Endometrial microvascular endothelial cells (primary cell): ENCODE results near the gene AK8. TPM values are rescaled to one million over a fixed set of nuclear protein-coding genes. Genes with fewer than 3 reads are reported as not detected.

Experiments
- in situ Hi-C: cut with HindIII; loops from 2 replicates; pipeline ENCODE4 v1.10.0; 2017; ENCODE audit warnings: low sequenced_read_pairs, low pct_unique_long_range_greater_than_20kb; ENCODE audit errors: inconsistent ontology term
- total RNA-seq: library from RNA; depleted of rRNA; stranded (reverse); fragments of >200 nt; gene quantifications from one replicate; pipeline ENCODE4 v1.2.3, GENCODE V29; 2015; ENCODE audit errors: inconsistent ontology term

Gene AK8
- total RNA-seq, 1 donor from 2014 or later: not detected

- in situ Hi-C loops: no loop called here
Measured at GRCh38 chr9:132894346-132894745, 16.3 kb upstream of the AK8 start.

GRCh38 chr9:132892400-132892799 lies 14.3 kb upstream of the AK8 start:
- in situ Hi-C loops: no loop called here

- in situ Hi-C loops: no loop called here
Measured at GRCh38 chr9:132888151-132888550, 10.1 kb upstream of the AK8 start.

GRCh38 chr9:132887181-132888120 lies 9.4 kb upstream of the AK8 start:
- in situ Hi-C loops: no loop called here

- in situ Hi-C loops: no loop called here
Measured at GRCh38 chr9:132886334-132886725, 8.2 kb upstream of the AK8 start.

GRCh38 chr9:132885720-132886333 lies 7.7 kb upstream of the AK8 start:
- in situ Hi-C loops: no loop called here

- in situ Hi-C loops: no loop called here
Measured at GRCh38 chr9:132883349-132884294, 5.5 kb upstream of the AK8 start.

GRCh38 chr9:132882616-132883015 lies 4.5 kb upstream of the AK8 start:
- in situ Hi-C loops: no loop called here

GRCh38 chr9:132881826-132882225 lies 3.7 kb upstream of the AK8 start:
- in situ Hi-C loops: no loop called here

GRCh38 chr9:132880324-132880661 lies 2.2 kb upstream of the AK8 start:
- in situ Hi-C loops: no loop called here

GRCh38 chr9:132879457-132880323 lies 1.6 kb upstream of the AK8 start:
- in situ Hi-C loops: no loop called here

GRCh38 chr9:132878695-132879456 lies 792 bp upstream of the AK8 start, which contains the start of gene SPACA9:
Gene SPACA9 (plus strand): TSS chr9:132878898. CDS start chr9:132883948, 5,050 bp downstream.
- in situ Hi-C loops: no loop called here

GRCh38 chr9:132877458-132877823 lies 643 bp downstream of the AK8 start:
- in situ Hi-C loops: no loop called here

GRCh38 chr9:132876849-132877248 lies 1.2 kb downstream of the AK8 start:
- in situ Hi-C loops: no loop called here

- in situ Hi-C loops: no loop called here
Measured at GRCh38 chr9:132875159-132875558, 2.9 kb downstream of the AK8 start.

- in situ Hi-C loops: no loop called here
Measured at GRCh38 chr9:132873403-132873802, 4.7 kb downstream of the AK8 start.

- in situ Hi-C loops: no loop called here
Measured at GRCh38 chr9:132869266-132869665, 8.8 kb downstream of the AK8 start.

GRCh38 chr9:132866898-132867297 lies 11.2 kb downstream of the AK8 start:
- in situ Hi-C loops: no loop called here
